ACC112 (cell line): ENCODE results near the gene SUGP1.

Experiments
- H2AFZ ChIP-seq: fragments of 200-600 bp; sonication (generic); one replicate; pipeline ENCODE4 v1.6.0; 2017; ENCODE audit warnings: antibody characterized with exemption, low read length; ENCODE audit not compliant: unreplicated experiment
- H3K27ac ChIP-seq: fragments of 200-600 bp; sonication (generic); 2 replicates; pipeline ENCODE4 v1.5.1; 2014; ENCODE audit warnings: low read depth, mild to moderate bottlenecking, antibody characterized with exemption, low read length, moderate library complexity
- H3K27me3 ChIP-seq: fragments of 200-600 bp; sonication (generic); 2 replicates; pipeline ENCODE4 v1.6.1; 2014; ENCODE audit warnings: mild to moderate bottlenecking, antibody characterized with exemption, low read length, moderate library complexity, mixed read lengths; ENCODE audit not compliant: insufficient read depth
- H3K36me3 ChIP-seq: fragments of 200-600 bp; sonication (generic); 2 replicates; pipeline ENCODE4 v1.6.1; 2016; ENCODE audit warnings: mild to moderate bottlenecking, antibody characterized with exemption, low read length, moderate library complexity, mixed read lengths; ENCODE audit not compliant: insufficient read depth
- H3K4me1 ChIP-seq: fragments of 200-600 bp; sonication (generic); one replicate; pipeline ENCODE4 v1.6.1; 2016; ENCODE audit warnings: low read length, mixed read lengths; ENCODE audit not compliant: insufficient read depth, unreplicated experiment, control insufficient read depth
- H3K4me3 ChIP-seq: fragments of 200-600 bp; sonication (generic); 2 replicates; pipeline ENCODE4 v1.5.1; 2014; ENCODE audit warnings: mild to moderate bottlenecking, low read depth, low read length
- H3K79me2 ChIP-seq: fragments of 200-600 bp; sonication (generic); one replicate; pipeline ENCODE4 v1.6.0; 2016; ENCODE audit warnings: low read length; ENCODE audit not compliant: control insufficient read depth, unreplicated experiment, insufficient read depth

SUGP1 gene

GRCh38 chr19:19250196-19250801 is 70.0 kb downstream of the SUGP1 start:
- Histone ChIP-seq H3K4me3 (no peak overlapping the region), H3K27ac (no peak overlapping the region), H2AFZ (no peak overlapping the region), H3K27me3 (peaks cover 24% of the 10 kb centered on the region), H3K79me2 (no peaks in the 10 kb centered on the region), H3K4me1 (no peaks in the 10 kb centered on the region), H3K36me3 (no peaks in the 10 kb centered on the region)

- H3K4me3 ChIP-seq = no peak overlapping the region
- no peaks in the 10 kb centered on the region for H3K4me1 ChIP-seq
- H3K27me3 ChIP-seq = 0 out of 2 replicates have a peak, but pooled peaks cover 4% of the 10 kb centered on the region
- no peaks in the 10 kb centered on the region for H3K79me2 ChIP-seq
- no peaks in the 10 kb centered on the region for H3K36me3 ChIP-seq
- H2AFZ ChIP-seq = no peak overlapping the region
- no peak overlapping the region for H3K27ac ChIP-seq
These were observed 79.8 kb downstream of the SUGP1 start for GRCh38 chr19:19240476-19240875.

- no peaks in the 10 kb centered on the region for H3K36me3 ChIP-seq
- H3K27me3 ChIP-seq = 0 out of 2 replicates have a peak, but pooled peaks cover 4% of the 10 kb centered on the region
- no peak overlapping the region for H3K4me3 ChIP-seq
- H2AFZ ChIP-seq = no peak overlapping the region
- no peaks in the 10 kb centered on the region for H3K4me1 ChIP-seq
- no peak overlapping the region for H3K27ac ChIP-seq
- H3K79me2 ChIP-seq = no peaks in the 10 kb centered on the region
These were observed 80.6 kb downstream of the SUGP1 start for GRCh38 chr19:19239675-19240074.

- H3K4me1 ChIP-seq = no peaks in the 10 kb centered on the region
- H3K79me2 ChIP-seq = no peaks in the 10 kb centered on the region
These were observed 82.0 kb downstream of the SUGP1 start for GRCh38 chr19:19238126-19238894.

GRCh38 chr19:19236173-19236572 is 84.1 kb downstream of the SUGP1 start:
- H3K4me1 ChIP-seq = no peaks in the 10 kb centered on the region
- H3K36me3 ChIP-seq = no peaks in the 10 kb centered on the region
- H2AFZ ChIP-seq = no peak overlapping the region
- peaks cover 10% of the 10 kb centered on the region; the same call in 1 of the 2 replicates for H3K27me3 ChIP-seq
- H3K27ac ChIP-seq = no peak overlapping the region
- H3K4me3 ChIP-seq = no peak overlapping the region
- H3K79me2 ChIP-seq = no peaks in the 10 kb centered on the region

More at GRCh38 chr19:19238126-19238894, 82.0 kb downstream of the SUGP1 start:
- Histone ChIP-seq H2AFZ (no peak overlapping the region), H3K36me3 (no peaks in the 10 kb centered on the region), H3K4me3 (no peak overlapping the region), H3K27me3 (0 out of 2 replicates have a peak, but pooled peaks cover 4% of the 10 kb centered on the region), H3K27ac (no peak overlapping the region)

GRCh38 chr19:19234220-19234816 is 86.0 kb downstream of the SUGP1 start:
- no peak overlapping the region for H3K4me3 ChIP-seq
- H3K4me1 ChIP-seq = no peaks in the 10 kb centered on the region
- H3K27ac ChIP-seq = no peak overlapping the region
- no peaks in the 10 kb centered on the region for H3K36me3 ChIP-seq
- H3K27me3 ChIP-seq = peaks cover 6% of the 10 kb centered on the region; the same call in 1 of the 2 replicates
- H3K79me2 ChIP-seq = no peaks in the 10 kb centered on the region
- no peak overlapping the region for H2AFZ ChIP-seq

- Histone ChIP-seq H3K36me3 (no peaks in the 10 kb centered on the region), H3K4me3 (no peak overlapping the region), H2AFZ (no peak overlapping the region), H3K27ac (no peak overlapping the region), H3K27me3 (peaks cover 6% of the 10 kb centered on the region), H3K4me1 (no peaks in the 10 kb centered on the region), H3K79me2 (no peaks in the 10 kb centered on the region)
These were observed 88.0 kb downstream of the SUGP1 start for GRCh38 chr19:19232261-19232721.

GRCh38 chr19:19230999-19231398 is 89.3 kb downstream of the SUGP1 start:
- Histone ChIP-seq H3K4me3 (no peak overlapping the region), H3K4me1 (no peaks in the 10 kb centered on the region), H2AFZ (no peak overlapping the region), H3K27ac (no peak overlapping the region), H3K27me3 (peaks cover 6% of the 10 kb centered on the region), H3K79me2 (no peaks in the 10 kb centered on the region), H3K36me3 (no peaks in the 10 kb centered on the region)

GRCh38 chr19:19229701-19230100 is 90.6 kb downstream of the SUGP1 start:
- Histone ChIP-seq H2AFZ (no peak overlapping the region), H3K4me3 (no peak overlapping the region), H3K27ac (no peak overlapping the region), H3K27me3 (peaks cover 11% of the 10 kb centered on the region), H3K79me2 (no peaks in the 10 kb centered on the region), H3K36me3 (no peaks in the 10 kb centered on the region), H3K4me1 (no peaks in the 10 kb centered on the region)

GRCh38 chr19:19227217-19227616 is 93.1 kb downstream of the SUGP1 start:
- no peak overlapping the region for H3K27ac ChIP-seq
- H3K4me1 ChIP-seq = no peaks in the 10 kb centered on the region
- no peak overlapping the region for H2AFZ ChIP-seq
- H3K4me3 ChIP-seq = no peak overlapping the region
- no peaks in the 10 kb centered on the region for H3K36me3 ChIP-seq
- peaks cover 10% of the 10 kb centered on the region for H3K27me3 ChIP-seq
- H3K79me2 ChIP-seq = no peaks in the 10 kb centered on the region
